Subcutaneous preadipocyte (primary cell): ENCODE results near the gene CEBPA. TPM values are rescaled to one million over a fixed set of nuclear protein-coding genes. Genes with fewer than 3 reads are reported as not detected.

ENCODE experiments used
- total RNA-seq: library from RNA; depleted of rRNA; stranded (reverse); fragments of >200 nt; gene quantifications from 2 replicates; pipeline ENCODE4 v1.2.3, GENCODE V29; 2012

CEBPA gene
- 0.37 and 0.39 TPM in 2 replicates for total RNA-seq

DNA sequence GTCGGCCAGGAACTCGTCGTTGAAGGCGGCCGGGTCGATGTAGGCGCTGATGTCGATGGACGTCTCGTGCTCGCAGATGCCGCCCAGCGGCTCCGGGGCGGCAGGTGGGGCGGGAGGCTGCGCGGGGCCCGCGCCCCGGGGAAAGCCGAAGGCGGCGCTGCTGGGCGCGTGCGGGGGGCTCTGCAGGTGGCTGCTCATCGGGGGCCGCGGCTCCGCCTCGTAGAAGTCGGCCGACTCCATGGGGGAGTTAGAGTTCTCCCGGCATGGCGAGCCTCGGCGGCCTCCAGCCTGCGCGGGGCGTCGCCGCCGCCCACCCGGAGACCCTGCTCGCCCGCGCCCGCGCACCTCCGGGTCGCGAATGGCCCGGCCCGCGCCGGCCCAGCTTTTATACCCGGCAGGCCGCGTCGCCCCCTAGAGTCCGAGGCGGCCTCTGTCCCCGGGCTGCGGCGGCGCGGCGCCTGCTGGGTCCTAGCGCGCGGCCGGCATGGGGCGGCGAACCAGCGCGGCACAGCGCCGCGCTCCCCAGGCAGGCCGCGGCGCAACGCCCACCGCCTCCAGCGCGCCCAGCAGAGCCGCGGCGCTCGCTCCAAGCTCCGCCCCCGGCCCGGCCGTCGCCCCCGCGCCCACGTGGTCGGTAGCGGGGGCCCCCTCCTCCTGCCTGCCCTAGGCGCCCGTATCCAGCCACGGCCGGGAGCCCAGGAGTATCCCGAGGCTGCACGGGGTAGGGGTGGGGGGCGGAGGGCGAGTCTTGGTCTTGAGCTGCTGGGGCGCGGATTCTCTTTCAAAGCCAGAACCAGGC lies at the start of gene CEBPA:
CEBPA (minus strand) TSS at position 360 of the 799 bp plus-strand sequence; CDS start at position 240, 120 bp downstream.

Other genes starting within 250 kb of the CEBPA start
- gene RHPN2, start 237.6 kb downstream of the CEBPA start, total RNA-seq: 0.73 and 2.7 TPM in 2 replicates
- gene GPATCH1, start 221.4 kb downstream of the CEBPA start, total RNA-seq: 6.5 and 6.6 TPM in 2 replicates
- gene WDR88, start 170.4 kb downstream of the CEBPA start, total RNA-seq: not detected in 2 replicates
- gene LRP3, start 108.2 kb downstream of the CEBPA start, total RNA-seq: 31.1 and 35.6 TPM in 2 replicates
- not detected in 2 replicates for gene SLC7A10, start 76.7 kb downstream of the CEBPA start, total RNA-seq
- 10.7 and 17.4 TPM in 2 replicates for gene CEBPG, start 71.2 kb upstream of the CEBPA start, total RNA-seq
- gene PEPD, start 219.3 kb upstream of the CEBPA start, total RNA-seq: 49.3 and 57.3 TPM in 2 replicates